Osteoblast (primary cell): ENCODE results near the gene MAD1L1. TPM values are rescaled to one million over a fixed set of nuclear protein-coding genes. Genes with fewer than 3 reads are reported as not detected.

ENCODE experiments used
- DNase-seq: peaks from one replicate; pipeline ENCODE4 v3.0.0; 2011; ENCODE audit warnings: low spot score, mixed read lengths; ENCODE audit not compliant: insufficient read length; ENCODE audit errors: missing footprints
- H2AFZ ChIP-seq: 2 replicates; pipeline ENCODE4 v1.6.0; 2011; ENCODE audit warnings: mild to moderate bottlenecking, low read length
- H3K27ac ChIP-seq: 2 replicates; pipeline ENCODE4 v1.5.1; 2011; ENCODE audit warnings: mild to moderate bottlenecking, low read depth, low read length, moderate library complexity
- H3K27me3 ChIP-seq: 2 replicates; pipeline ENCODE4 v1.6.0; 2012; ENCODE audit warnings: mild to moderate bottlenecking, control low read depth, inconsistent platforms, low read length, moderate library complexity; ENCODE audit not compliant: insufficient read depth
- H3K36me3 ChIP-seq: 2 replicates; pipeline ENCODE4 v1.5.1; 2011; ENCODE audit warnings: mild to moderate bottlenecking, low read length, control low read depth, moderate library complexity; ENCODE audit not compliant: insufficient read depth
- H3K4me1 ChIP-seq: 2 replicates; pipeline ENCODE4 v1.5.1; 2011; ENCODE audit warnings: mild to moderate bottlenecking, low read length, control low read depth, moderate library complexity; ENCODE audit not compliant: insufficient read depth
- H3K4me2 ChIP-seq: 2 replicates; pipeline ENCODE4 v1.6.0; 2011; ENCODE audit warnings: mild to moderate bottlenecking, low read length; ENCODE audit not compliant: insufficient read depth
- H3K4me3 ChIP-seq: fragments of 200-600 bp; sonication (generic); 3 replicates; pipeline ENCODE4 v1.5.1; 2012; ENCODE audit warnings: mild to moderate bottlenecking, low read length, inconsistent platforms; ENCODE audit not compliant: insufficient read depth
- H3K79me2 ChIP-seq: 2 replicates; pipeline ENCODE4 v1.6.0; 2012; ENCODE audit warnings: mild to moderate bottlenecking, low read length, control low read depth, inconsistent platforms; ENCODE audit not compliant: insufficient read depth
- H3K9me3 ChIP-seq: 2 replicates; pipeline ENCODE4 v1.5.1; 2011; ENCODE audit warnings: low read depth, low read length, control low read depth
- H4K20me1 ChIP-seq: 2 replicates; pipeline ENCODE4 v1.6.0; 2012; ENCODE audit warnings: mild to moderate bottlenecking, low read length, control low read depth; ENCODE audit not compliant: insufficient read depth
- CTCF ChIP-seq: IDR thresholded peaks from 2 replicates; pipeline ENCODE4 v1.5.1; 2011; ENCODE audit warnings: mild to moderate bottlenecking, low read depth, low read length, moderate library complexity; ENCODE audit errors: extremely low read depth
- total RNA-seq: library from RNA; depleted of rRNA; stranded (reverse); fragments of >200 nt; gene quantifications from 2 replicates; pipeline ENCODE4 v1.2.3, GENCODE V29; 2012

MAD1L1 gene
- total RNA-seq, 1 donor: 66.2 TPM

GRCh38 chr7:2010101-2010500 is 222.6 kb downstream of the MAD1L1 start:
- Histone ChIP-seq H3K36me3 (no peaks in the 10 kb centered on the region), H3K27ac (no peak overlapping the region), H3K9me3 (no peaks in the 10 kb centered on the region), H3K27me3 (no peaks in the 10 kb centered on the region), H3K4me2 (no peak overlapping the region), H3K4me1 (no peaks in the 10 kb centered on the region), H4K20me1 (no peaks in the 10 kb centered on the region), H3K79me2 (no peaks in the 10 kb centered on the region), H2AFZ (no peak overlapping the region), H3K4me3 (no peak overlapping the region)
- peak; percentile 90 for DNase-seq
- TF ChIP-seq CTCF: no peak

- Histone ChIP-seq H3K36me3 (no peaks in the 10 kb centered on the region), H3K4me1 (no peaks in the 10 kb centered on the region), H3K27me3 (no peaks in the 10 kb centered on the region), H3K4me3 (no peak overlapping the region), H3K4me2 (no peak overlapping the region), H3K27ac (no peak overlapping the region), H3K79me2 (no peaks in the 10 kb centered on the region), H2AFZ (no peak overlapping the region), H4K20me1 (no peaks in the 10 kb centered on the region), H3K9me3 (no peaks in the 10 kb centered on the region)
- no peak for TF ChIP-seq CTCF
- peak; percentile 90 for DNase-seq
Measured at GRCh38 chr7:2009541-2010001, 223.2 kb downstream of the MAD1L1 start.

GRCh38 chr7:2008936-2009540 is 223.7 kb downstream of the MAD1L1 start:
- peak; percentile 55 for DNase-seq
- Histone ChIP-seq H3K36me3 (no peaks in the 10 kb centered on the region), H3K27me3 (no peaks in the 10 kb centered on the region), H3K27ac (no peak overlapping the region), H2AFZ (no peak overlapping the region), H3K9me3 (no peaks in the 10 kb centered on the region), H3K4me1 (no peaks in the 10 kb centered on the region), H3K4me3 (no peak overlapping the region), H3K4me2 (no peak overlapping the region), H4K20me1 (no peaks in the 10 kb centered on the region), H3K79me2 (no peaks in the 10 kb centered on the region)
- TF ChIP-seq CTCF: no peak

GRCh38 chr7:2008101-2008935 is 224.4 kb downstream of the MAD1L1 start:
- Histone ChIP-seq H3K27me3 (no peaks in the 10 kb centered on the region), H3K9me3 (no peaks in the 10 kb centered on the region), H2AFZ (no peak overlapping the region), H3K4me2 (no peak overlapping the region), H3K36me3 (no peaks in the 10 kb centered on the region), H3K79me2 (no peaks in the 10 kb centered on the region), H3K27ac (no peak overlapping the region), H3K4me1 (no peaks in the 10 kb centered on the region), H3K4me3 (no peak overlapping the region), H4K20me1 (no peaks in the 10 kb centered on the region)
- no peak for TF ChIP-seq CTCF
- DNase-seq: peak; percentile 63
